GM18517 (cell line): ENCODE measurements around the gene RALGPS1.

ENCODE experiments used
- ATAC-seq: cut with Tn5 transposase; IDR thresholded peaks from one replicate; pipeline ENCODE4 v1.9.1; 2021; ENCODE audit warnings: mild to moderate bottlenecking, moderate library complexity; ENCODE audit not compliant: unreplicated experiment

RALGPS1 gene

DNA sequence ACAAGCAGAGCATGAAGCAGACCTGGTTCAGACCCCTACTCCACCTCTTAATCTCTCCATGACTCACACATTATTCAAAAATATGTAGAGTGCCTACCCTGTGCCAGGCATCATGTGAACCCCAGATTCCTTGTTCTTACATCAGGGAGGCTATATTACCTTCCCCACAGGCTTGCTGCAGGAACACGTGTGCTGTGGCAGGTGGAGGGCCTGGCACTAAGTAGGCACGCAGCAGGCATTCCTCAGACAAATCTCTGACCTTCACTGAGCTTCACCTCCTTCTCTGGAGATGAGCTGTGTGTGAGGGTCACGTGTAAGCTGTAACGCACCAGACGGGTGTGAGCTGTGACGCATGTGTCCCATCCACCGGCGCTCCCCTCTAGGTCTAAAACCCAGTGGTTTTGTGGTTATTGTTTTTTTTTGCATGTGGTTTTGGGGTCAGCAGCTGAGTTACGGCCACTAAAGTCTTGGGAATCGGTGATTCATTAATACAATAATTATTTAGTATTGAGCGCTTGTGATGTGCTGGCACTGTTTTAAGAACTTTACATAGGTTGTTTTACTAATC is 177.5 kb downstream of the RALGPS1 start:
- ATAC-seq, result no peak

DNA sequence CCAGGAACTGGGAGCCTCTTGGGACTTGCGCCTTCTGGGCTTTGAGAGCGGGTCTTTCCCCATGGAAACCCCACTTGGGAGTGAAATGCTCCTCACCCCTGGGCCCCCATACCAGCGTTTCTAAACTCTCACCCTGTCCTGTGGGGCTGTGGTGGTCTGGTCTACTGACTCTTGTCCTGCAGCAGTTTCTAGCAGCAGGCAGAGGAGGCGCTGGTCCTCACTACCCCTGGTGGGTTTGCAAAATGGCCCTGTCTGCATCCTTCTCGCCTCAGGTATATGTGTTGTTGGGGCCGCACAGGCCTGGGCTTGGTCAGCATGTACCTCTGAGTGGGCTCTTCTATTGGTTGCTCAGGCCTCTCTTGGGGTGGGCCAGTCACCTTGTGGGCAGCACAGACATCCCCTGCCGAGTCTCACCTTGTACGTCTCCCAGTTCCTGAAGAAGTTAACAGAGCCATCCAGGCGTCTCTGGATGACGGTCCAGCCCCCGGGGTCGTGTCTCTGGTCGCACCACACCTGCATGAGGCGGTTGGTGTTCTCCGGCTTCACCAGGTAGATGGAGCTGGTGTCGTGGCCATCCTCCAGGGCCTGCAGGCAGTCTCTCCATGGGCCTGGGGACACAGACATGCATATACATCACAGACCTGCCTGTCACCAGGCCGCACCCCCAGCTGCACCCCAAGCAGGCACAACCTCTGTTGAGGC is 178.9 kb downstream of the RALGPS1 start:
- no peak for ATAC-seq

DNA sequence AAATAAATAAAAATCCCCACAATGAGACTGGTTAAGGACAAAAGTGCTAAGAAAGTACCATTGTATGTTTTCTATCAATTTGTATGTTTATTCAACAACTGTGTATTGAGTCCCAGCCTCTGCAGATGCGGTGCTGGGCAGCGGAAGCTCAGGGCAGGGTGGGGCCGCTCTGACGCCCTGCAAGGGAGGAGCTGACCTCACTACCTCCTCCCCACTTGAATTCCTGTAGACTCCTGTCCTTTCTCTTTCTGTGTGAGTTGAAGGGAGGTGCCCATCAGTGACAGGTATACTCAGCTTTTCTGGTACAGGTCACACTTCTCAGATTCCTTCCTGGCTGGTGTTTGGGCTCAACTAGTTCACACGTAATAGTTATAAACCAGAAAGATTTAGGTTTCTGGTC is 180.8 kb downstream of the RALGPS1 start:
- ATAC-seq, result no peak

DNA sequence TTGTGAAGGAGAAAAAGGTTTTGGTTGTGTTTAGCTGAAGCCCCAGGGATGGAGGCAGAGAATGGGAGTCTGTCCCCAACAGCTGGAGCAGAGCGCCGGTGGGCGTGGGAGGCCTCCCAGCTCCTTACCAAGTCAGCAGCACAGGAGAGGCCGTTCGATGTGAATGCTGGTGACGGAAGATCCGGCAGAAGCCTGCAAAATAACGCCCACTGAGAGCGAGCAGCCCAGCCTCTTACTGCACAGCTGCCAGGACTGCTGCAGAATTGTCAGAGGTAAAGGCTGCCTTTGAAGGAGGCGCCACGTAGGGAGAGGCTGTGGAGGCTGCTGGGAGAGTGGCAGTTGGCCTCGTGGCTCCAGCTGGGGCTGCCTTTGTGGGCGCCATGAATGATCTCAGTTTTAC is 181.6 kb downstream of the RALGPS1 start:
- ATAC-seq, result no peak

DNA sequence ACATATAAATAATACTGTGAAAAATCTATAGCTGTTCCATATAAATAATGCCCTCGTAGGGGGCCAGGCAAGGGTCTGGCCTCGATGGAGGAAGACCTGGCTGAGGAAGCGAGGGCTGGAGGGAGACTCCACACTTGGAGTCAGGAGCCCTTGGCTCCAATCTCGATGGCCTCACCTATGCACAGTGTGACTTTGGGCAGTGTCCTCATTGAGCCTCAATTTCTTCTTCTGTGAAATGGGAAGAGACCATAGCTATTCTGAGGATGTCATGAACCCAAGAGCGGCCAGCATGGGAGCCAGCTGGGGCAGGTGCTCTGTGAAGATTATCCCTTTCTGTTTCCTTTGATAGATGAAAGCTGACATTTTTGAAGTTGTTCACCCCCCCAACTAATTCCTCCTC is 183.1 kb downstream of the RALGPS1 start:
- ATAC-seq, result no peak

DNA sequence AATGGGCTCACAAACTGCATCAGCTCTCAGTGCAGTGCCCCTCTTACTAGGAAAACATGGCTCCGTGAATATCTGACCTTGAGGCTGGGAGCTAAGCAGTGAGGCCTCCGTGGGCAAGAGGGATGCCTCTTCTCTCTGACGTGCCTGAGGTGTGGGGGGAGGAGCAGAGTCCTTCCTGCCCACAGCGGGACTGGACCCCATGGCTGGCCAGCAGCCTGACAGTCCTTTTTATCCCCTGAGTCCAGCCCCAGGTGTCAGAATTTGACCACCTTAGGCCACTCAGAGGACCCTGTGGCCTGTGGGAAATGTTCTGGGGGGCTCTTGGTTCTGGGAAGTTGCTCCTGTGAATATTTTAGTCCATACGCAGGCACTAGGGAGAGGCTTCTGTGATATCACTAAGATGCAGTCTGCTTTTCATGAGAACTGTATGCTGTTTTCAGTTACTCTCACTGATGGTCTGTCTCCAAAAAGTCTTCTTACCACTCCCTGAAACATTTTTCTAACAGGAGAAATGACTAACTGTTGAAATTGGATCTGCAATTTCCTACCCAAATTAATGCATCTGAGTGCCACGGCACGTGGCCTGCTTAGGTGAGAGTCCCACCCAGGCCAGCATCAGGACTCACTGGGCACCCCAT is 184.5 kb downstream of the RALGPS1 start:
- ATAC-seq, result no peak

DNA sequence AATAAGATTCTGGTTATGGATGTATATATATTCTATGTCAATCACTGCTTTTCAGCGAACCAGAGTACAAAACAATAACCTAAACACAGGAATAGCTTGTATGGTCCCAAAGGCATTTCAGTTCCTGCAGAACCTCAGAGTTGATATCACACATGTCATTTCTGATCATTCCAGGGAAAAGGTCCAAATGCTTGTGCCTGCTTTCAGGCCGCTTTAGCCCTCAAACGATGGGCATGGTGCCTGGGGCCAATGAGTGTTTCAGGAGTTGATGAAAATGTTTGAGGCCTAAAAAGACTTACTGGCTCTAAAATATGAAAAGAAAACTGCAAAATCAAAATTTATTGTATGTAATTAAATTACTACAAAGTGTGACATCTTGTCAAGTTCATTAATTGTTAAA is 185.1 kb downstream of the RALGPS1 start:
- no peak for ATAC-seq

DNA sequence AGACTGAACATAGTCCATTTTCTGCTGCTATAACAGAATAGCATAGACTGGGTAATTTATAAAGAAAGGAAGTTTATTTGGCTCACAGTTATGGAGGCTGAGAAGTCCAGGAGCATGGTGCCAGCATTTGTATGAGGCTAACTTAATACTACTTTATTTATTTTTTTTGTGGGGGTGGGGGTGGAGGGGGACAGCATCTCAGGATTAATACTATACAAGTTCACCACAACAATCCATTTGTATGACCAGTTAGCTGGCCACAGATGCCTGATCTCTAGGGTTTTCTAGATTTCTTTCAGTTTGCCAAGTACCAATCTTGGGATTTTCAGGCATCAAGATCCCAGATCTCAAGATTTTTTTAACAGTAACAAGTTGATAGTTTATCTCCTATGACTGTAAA is 187.6 kb downstream of the RALGPS1 start:
- no peak for ATAC-seq

DNA sequence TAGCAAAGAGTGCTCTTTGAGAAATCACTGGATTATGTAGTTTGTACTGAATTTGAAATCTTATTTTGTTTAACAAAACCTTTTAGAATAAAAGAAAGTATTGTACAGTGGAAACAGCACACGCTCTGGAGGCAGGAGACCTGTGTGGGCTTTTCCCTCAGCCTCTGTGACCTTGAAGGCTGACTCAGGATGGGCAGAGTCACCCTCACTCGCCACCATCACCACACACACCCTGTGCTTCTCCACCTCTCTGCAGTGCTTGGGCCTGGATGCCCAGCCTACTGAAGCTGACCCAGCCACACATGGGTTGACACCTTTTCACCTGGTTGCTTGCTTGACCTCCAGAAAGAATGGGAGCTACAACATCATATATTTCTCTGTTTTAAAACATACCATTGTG is 188.2 kb downstream of the RALGPS1 start:
- no peak for ATAC-seq

DNA sequence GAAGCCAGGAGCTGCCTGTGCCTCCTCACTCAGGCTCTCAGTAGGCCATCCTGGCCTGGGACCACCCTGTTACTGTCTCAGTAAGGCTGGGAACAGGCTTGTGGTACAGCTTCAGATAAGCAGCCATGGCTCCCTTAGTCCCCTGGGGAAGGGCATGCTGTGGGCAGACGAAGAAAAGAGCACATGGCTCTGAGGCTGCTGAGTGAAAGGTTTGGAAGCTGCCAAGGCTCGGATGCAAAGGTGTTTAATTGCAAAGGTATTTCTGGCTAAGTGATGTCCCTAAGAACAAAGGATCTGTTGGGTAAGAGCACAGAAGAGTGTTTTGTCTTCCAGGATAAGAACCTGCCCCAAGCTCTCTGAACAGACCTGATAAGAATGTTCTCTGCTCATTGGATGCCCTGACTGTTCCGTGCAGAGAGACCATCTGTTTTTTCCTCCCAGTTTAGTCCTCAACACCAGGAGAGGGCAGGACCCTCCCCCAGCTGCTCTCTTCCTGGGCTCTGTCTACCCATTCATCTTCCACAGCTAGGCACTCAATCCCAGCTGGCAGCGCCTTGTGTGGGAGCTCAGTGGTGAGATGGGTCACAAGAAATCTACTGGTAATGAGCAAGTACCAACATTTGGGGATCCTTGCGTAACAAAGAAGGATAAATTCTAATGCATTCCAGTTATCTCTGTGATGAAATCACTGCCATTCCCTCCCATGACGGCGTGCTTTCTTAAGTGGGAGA is 190.2 kb downstream of the RALGPS1 start:
- ATAC-seq, result no peak

DNA sequence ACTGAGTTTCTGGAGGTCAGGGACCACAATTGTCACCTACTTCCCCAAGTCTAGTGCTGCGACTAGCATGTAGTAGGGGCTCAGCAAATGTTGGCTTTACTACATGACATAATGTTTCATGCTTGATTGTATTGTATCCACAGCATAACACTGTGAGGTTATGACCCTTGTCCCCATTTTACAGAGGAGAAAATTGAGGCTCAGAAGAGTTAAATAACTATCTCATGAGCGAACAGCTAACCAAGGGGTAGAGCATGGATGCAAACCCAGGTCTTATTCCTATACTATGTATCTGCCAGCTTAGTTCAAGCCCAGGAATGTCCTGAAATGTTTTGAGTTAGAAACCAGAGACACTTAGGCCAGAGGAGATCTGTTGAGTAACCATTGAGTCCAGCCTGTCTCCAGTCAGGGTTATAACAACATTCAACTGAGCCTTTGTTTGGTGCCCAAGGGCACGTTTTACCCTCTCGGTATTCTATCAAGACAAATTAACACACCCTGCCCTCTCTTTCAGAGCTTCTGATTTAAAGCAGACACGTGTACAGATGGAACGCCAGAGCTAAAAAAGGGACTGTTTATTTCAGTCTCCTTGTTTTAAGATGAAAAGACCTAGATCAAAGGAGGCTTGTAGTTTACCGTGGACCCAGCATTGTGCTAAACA is 191.4 kb downstream of the RALGPS1 start:
- no peak for ATAC-seq

DNA sequence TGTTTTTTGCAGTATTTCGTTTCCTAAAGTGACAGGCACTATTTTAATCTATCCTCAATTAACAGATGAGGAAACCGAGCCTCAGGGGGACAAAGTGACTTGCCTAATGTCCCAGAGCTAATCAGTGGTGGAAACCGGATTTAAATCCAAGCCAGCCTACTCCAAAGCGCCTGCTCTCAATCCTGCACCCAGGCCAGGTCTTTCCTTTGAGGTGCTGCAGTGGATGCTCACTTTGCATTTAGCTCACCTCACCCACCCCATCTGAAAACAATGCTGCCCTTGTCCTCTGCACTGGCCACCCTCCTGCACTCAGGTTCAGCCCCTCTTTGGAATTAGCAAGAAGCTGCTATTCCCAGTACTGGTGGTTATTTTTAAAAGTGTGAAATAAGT is 191.9 kb downstream of the RALGPS1 start:
- ATAC-seq, result no peak

DNA sequence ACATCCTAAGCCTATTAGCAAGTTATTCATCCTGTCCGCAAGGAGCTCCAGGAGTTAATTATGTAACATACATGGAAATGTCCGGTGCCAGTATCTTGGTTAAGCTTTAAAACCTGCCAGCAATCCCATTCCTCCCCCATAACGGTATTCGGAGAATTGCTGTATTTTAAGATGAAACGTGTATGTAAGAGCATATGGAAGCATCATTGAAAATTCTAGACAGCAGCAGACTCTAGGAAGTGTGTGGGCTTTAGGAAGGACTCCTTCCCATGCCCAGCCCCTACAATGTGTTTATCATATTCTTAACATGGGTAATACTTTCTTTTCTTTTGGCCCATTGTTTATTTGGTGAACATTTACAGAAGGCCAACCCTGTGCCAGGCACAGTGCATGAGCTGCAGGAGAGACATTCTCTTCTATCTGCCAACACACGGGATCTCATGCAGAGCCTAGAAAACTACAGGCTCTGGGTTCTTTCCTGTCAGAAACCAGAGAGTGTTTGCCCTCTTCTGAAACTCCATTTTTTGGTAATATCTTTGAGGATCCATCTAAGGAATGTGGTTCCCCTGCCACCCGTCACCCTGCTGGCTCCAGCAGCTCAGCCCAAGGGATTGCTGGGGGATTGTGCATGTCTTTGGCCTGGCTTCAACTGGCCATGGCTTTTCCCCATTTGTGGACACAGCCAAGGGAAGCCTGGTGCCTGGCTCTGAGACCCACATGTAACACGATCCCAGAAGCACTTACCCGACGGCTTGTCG is 192.8 kb downstream of the RALGPS1 start:
- ATAC-seq, result no peak

DNA sequence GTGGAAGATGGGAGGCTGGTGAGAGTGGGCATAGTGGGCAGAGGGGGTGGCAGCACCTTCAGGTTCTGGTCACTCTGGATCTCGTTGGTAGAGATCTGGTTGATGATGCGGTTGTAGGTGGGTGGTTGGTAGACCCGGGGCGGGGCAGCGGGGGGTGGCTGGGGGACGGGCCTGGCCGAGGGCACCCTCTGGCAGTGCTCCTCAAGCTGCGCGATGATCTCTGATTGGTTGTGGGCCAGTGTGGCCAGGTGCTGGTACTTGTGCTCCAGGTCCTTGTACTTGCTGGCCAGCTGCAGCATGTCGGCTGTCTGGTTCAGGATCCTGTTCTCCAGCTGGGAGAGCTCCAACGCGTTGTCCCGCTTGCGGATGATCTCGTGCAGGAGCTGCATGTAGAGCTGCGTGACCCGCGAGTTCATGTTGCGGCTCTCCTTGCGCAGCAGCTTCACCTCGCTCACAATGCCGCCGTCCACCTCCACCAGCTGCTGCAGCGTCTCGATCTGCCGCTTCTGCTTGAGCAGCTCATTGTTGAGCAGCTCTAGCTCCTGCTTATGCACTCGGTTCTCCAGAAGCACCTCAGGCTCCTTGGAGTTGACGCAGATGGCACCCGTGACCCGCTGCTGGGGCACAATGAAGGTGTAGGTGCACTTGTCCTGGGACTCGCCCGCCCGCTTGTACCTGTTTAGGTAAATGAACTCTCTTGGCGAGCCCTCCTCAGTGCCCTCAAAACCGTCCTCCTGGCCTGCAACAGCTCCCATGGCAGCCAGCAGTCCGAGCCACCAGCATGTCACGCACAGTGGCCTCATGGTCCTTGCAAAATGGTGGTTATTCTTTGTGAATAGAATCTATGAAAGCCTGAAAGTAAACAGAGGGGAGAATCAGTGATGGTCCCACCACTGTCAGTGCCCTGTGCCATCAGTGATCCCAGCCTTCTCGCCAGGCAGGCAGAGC is 193.6 kb downstream of the RALGPS1 start:
- no peak for ATAC-seq

DNA sequence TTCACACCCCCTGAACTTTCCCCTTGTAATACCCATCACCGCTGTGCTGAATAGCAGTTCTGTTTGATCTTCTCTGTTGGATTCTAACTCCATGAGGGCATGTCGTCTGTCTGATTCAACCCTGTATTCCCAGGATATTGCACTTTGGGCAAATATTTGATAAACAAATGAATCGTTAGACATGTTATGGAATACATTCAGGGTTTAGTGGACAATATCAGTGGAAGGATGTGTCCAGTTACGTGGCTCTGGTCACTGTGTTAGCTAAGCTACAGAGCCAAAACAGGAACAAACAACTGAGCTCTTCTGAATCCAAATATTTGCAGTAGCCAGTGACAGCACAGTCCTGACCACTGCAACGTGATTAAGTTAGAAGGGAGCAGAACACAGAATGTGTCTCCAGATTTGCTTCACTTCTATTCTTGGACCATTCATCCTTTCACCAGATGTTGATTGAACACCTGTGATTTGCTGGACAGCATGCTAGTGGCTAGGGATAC is 194.7 kb downstream of the RALGPS1 start:
- ATAC-seq, result no peak

DNA sequence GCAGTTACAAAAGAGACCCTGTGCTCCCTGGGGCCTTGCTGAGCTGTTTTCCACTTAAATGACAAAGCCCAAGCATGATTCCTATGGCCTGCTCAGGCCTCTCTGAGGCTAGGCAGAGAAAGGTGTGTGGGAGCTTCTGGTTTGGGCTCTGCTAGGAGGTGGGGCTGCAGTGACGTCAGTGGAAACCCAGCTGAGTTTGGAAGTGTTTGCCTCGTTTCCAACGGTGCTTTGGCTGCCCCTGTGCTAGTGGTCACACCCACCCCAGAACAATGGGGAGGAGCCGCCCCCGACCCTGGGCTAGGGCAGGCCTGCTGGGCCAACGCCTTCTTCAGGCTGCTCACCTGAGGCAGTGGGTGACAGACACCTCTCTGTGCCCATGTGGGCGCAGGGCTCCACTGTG is 197.5 kb downstream of the RALGPS1 start:
- ATAC-seq, result no peak

DNA sequence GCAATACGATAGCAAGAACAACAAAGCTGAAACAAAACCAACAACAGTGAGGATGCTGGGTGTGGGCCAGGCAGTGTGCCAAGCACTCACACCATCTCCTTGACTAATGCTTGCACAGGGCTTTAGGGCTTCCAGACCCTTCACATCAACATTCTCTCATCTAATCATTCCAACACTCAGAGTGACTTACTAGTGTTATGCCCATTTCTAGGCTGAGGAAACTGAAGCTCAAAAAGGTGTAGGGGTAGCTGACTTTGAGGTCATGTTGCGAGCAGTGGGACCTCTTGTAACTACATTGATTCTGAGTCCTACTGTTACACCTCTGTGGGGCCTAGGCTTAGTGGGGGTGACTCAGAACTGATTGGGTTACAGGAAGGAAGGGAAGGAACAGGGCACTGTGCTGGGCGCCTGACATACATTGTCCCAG is 198.2 kb downstream of the RALGPS1 start:
- ATAC-seq, result no peak

DNA sequence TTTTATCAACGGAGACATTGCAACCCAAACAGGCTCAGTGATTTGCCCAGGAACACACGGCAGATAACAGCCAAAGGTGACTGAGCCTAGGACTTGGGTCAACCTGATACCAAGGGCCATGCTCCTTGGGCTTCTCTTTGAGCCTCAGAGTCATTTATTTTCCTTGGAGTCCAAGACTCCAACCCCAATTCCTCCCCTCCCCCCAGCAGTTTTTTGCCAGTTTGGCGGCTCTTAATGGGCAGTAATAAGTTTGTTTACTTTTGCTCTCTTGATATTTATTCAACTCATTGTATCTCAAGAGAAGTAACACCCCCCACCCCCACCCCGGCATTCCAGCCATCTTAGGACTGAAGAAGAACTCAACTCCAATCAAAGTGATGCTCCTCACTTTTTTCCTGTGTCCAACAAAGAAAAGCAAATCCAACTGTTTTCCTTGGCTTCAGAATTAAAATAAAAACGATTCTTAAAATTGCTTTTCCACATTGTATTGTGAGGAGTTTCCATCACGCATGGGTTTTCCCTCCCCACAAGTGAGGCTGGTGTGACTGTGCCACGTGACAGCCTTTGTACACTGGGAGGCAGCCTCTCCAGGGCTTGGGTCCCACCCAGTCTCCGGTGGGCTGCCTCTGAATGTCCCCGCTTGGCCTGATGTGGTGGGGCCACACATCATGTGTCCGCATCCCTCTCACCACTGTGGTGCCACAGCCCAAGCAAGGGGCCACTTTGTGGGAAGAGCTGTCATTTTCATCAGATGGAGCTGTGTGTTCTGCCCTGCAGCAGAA is 198.8 kb downstream of the RALGPS1 start:
- no peak for ATAC-seq

DNA sequence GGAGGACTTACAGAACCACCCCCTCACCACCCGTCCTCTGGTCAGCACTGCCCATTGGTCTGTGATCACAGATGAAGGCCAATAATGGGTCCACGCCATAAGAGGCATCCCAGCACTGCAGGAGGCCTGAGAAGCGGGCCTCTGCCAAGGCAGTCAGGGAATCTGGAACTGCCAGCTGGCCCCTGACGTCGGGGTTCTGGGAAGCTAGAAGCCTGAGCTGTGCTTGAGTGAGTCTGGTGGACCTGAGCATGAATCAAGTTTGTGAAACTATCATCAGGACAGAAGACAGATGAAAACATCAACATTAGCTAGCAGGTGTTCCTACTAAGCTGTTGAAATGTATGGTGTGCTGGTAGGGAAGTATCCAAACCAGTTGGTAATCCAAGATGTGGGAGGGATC is 200.0 kb downstream of the RALGPS1 start:
- no peak for ATAC-seq
